B cell (primary cell): ENCODE results near the gene ANO2.

ENCODE experiments used
- CTCF ChIP-seq: fragments of 200-600 bp; IDR thresholded peaks from one replicate; pipeline ENCODE4 v1.8.0; 2022; ENCODE audit warnings: antibody characterized with exemption, mild to moderate bottlenecking
- EZH2 ChIP-seq: IDR thresholded peaks from 2 replicates; pipeline ENCODE4 v1.6.1; 2012; ENCODE audit warnings: borderline replicate concordance, low read depth, mild to moderate bottlenecking, moderate library complexity, low read length; ENCODE audit not compliant: insufficient read depth, poor library complexity, severe bottlenecking

GRCh38 chr12:5770727-5771126 is 174.3 kb downstream of the ANO2 start:
- TF ChIP-seq CTCF: no peak
- no peak for TF ChIP-seq EZH2
